Body of pancreas (tissue), 4 donors: ENCODE data around the gene DCLK2. TPM values are rescaled to one million over a fixed set of nuclear protein-coding genes. Genes with fewer than 3 reads are reported as not detected.

Experiments used
- ATAC-seq: fragments of 150-250 bp; one replicate; pipeline ENCODE4 v1.9.1; 2016
- DNase-seq, 4 donors: peaks; one replicate each; pipeline ENCODE4 v3.0.0-alpha.2; 2019
- H3K27ac ChIP-seq, 4 donors: fragments of 200-600 bp; sonication (generic); 1 replicate in 3 of 4; 2 replicates in 1 of 4; pipeline versions ENCODE4 v1.5.1 to v1.6.1; 2016 to 2019; ENCODE audit warnings: mild to moderate bottlenecking in 1 of 4, mixed read lengths in 1 of 4, moderate library complexity in 1 of 4
- H3K27me3 ChIP-seq, 2 donors: fragments of 200-600 bp; sonication (generic); one replicate each; pipeline ENCODE4 v1.6.0; 2016; ENCODE audit warnings: mild to moderate bottlenecking in 1 of 2
- H3K36me3 ChIP-seq, 2 donors: fragments of 200-600 bp; sonication (generic); replicated peaks in 1 of 2; 2 replicates each; pipeline ENCODE4 v1.5.1; 2016; ENCODE audit warnings: low read depth in 2 of 2; ENCODE audit not compliant: insufficient read depth in 1 of 2
- H3K4me1 ChIP-seq: fragments of 200-600 bp; sonication (generic); one replicate; pipeline ENCODE4 v1.6.0; 2016
- H3K4me3 ChIP-seq, 2 donors: fragments of 200-600 bp; sonication (generic); 1 replicate in 1 of 2; 2 replicates in 1 of 2; pipeline ENCODE4 v1.5.1; 2016 to 2019
- H3K9me3 ChIP-seq, 3 donors: fragments of 200-600 bp; sonication (generic); 1 replicate in 2 of 3; 2 replicates in 1 of 3; pipeline ENCODE4 v1.5.1; 2016
- POLR2A ChIP-seq, 3 donors: fragments of 450-650 bp; IDR thresholded peaks; one replicate each; pipeline ENCODE4 v1.6.1; 2016; ENCODE audit warnings: antibody characterized with exemption in 3 of 3, mild to moderate bottlenecking in 2 of 3
- WGBS, 2 donors: methylation state at CpG; one replicate each; pipeline ENCODE4 v1.1.5; 2017; 5-methylcytosine and 5-hydroxymethylcytosine counted together
- intact Hi-C: fragments of 100-400 bp; cut with DNase I; formaldehyde crosslinking; loops from one replicate; pipeline ENCODE4 v1.15.1; 2023
- total RNA-seq, 2 donors: library from RNA; depleted of rRNA; stranded (reverse); fragments of >200 nt; gene quantifications; one replicate each; pipeline ENCODE4 v1.1.0, GENCODE V29; 2016
- TF ChIP-seq, protein P1 (sequence below), 7 experiments: fragments of 450-650 bp in 4 of 7; fragments of 200-600 bp in 3 of 7; sonication (generic) in 3 of 7; IDR thresholded peaks; one replicate each; pipeline ENCODE4 v1.5.1; 2016 to 2019; ENCODE audit warnings: antibody characterized with exemption in 7 of 7

DCLK2 gene
- total RNA-seq, 2 donors from 2014 or later: 3.6 to 4.6 TPM

DNA sequence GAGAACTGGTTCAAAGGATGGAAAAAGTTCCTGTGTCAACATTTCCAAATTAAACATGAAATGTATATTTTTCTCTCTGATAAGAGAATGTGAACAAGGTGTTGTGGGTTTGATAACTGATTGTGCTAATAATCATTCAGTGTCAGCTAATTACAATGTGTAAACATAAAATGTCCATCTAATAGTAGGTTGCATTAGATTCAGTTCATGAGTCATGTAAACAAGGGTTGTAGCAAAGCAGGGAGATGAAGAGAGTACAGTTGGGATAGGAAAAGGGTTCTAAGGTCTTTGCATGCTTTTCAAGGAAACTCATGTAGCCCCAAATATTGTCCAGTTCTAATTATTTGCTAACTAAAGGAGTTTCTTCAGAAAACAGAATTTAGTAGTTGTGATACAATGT is 55.4 kb downstream of the DCLK2 start:
- Histone ChIP-seq H3K27ac (no peak overlapping the region), H3K4me3 (no peak overlapping the region), H3K36me3 (no peaks in the 10 kb centered on the region), H3K27me3 (no peaks in the 10 kb centered on the region), H3K4me1 (no peaks in the 10 kb centered on the region), H3K9me3 (no peaks in the 10 kb centered on the region)
- TF ChIP-seq, protein P1, sequence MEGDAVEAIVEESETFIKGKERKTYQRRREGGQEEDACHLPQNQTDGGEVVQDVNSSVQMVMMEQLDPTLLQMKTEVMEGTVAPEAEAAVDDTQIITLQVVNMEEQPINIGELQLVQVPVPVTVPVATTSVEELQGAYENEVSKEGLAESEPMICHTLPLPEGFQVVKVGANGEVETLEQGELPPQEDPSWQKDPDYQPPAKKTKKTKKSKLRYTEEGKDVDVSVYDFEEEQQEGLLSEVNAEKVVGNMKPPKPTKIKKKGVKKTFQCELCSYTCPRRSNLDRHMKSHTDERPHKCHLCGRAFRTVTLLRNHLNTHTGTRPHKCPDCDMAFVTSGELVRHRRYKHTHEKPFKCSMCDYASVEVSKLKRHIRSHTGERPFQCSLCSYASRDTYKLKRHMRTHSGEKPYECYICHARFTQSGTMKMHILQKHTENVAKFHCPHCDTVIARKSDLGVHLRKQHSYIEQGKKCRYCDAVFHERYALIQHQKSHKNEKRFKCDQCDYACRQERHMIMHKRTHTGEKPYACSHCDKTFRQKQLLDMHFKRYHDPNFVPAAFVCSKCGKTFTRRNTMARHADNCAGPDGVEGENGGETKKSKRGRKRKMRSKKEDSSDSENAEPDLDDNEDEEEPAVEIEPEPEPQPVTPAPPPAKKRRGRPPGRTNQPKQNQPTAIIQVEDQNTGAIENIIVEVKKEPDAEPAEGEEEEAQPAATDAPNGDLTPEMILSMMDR (IDR thresholded peaks at IDR 0.05): no peak
- TF ChIP-seq POLR2A (IDR thresholded peaks at IDR 0.05): no peak
- ATAC-seq: no peak
- intact Hi-C loops: no loop called here
- no peak for DNase-seq

GRCh38 chr4:150135134-150135772 is 57.0 kb downstream of the DCLK2 start:
- WGBS, 2 donors: 52 to 72% methylated on average over 4 of the region's 4 CpGs
- H3K9me3 ChIP-seq: no peaks in the 10 kb centered on the region
- intact Hi-C loops: no loop called here
- no peaks in the 10 kb centered on the region for H3K27me3 ChIP-seq
- DNase-seq: no peak
- TF ChIP-seq POLR2A (IDR thresholded peaks at IDR 0.05): no peak
- TF ChIP-seq, protein P1 (IDR thresholded peaks at IDR 0.05): no peak
- H3K27ac ChIP-seq: no peak overlapping the region
- H3K36me3 ChIP-seq: no peaks in the 10 kb centered on the region
- H3K4me1 ChIP-seq: no peaks in the 10 kb centered on the region
- ATAC-seq: no peak
- H3K4me3 ChIP-seq: no peak overlapping the region

DNA sequence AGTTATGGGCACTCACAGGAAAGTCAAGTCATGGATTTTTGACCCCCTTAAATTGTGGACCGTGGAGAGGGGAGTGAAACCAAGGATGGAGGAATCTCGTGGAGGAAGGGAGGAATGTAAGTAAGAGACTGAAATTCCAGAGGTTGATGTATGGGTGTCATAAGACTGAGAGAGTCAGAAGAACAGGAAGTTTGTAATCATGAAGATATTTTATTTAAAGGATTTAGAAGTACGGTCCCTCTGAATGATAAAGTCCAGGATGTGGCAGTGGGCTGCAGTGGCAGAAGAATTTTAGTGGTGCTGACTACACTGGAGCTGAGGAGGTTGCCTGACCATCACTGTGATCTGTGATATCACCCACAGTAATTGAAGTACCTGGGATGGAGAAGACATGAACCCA is 57.8 kb downstream of the DCLK2 start:
- no peak overlapping the region for H3K27ac ChIP-seq
- H3K9me3 ChIP-seq: no peaks in the 10 kb centered on the region
- H3K4me3 ChIP-seq: no peak overlapping the region
- intact Hi-C loops: no loop called here
- TF ChIP-seq POLR2A (IDR thresholded peaks at IDR 0.05): no peak
- TF ChIP-seq, protein P1 (IDR thresholded peaks at IDR 0.05): no peak
- DNase-seq (no peak), ATAC-seq (no peak)
- H3K4me1 ChIP-seq: no peaks in the 10 kb centered on the region
- H3K36me3 ChIP-seq: no peaks in the 10 kb centered on the region
- WGBS, 2 donors: 74 to 93% methylated on average over 3 of the region's 3 CpGs
- H3K27me3 ChIP-seq: no peaks in the 10 kb centered on the region

GRCh38 chr4:150136481-150136880 is 58.2 kb downstream of the DCLK2 start:
- Histone ChIP-seq H3K27me3 (no peaks in the 10 kb centered on the region), H3K9me3 (no peaks in the 10 kb centered on the region), H3K4me1 (no peaks in the 10 kb centered on the region), H3K36me3 (no peaks in the 10 kb centered on the region), H3K4me3 (no peak overlapping the region), H3K27ac (no peak overlapping the region)
- intact Hi-C loops: no loop called here
- TF ChIP-seq, protein P1 (IDR thresholded peaks at IDR 0.05): no peak
- TF ChIP-seq POLR2A (IDR thresholded peaks at IDR 0.05): no peak
- no peak for ATAC-seq
- DNase-seq: no peak

DNA sequence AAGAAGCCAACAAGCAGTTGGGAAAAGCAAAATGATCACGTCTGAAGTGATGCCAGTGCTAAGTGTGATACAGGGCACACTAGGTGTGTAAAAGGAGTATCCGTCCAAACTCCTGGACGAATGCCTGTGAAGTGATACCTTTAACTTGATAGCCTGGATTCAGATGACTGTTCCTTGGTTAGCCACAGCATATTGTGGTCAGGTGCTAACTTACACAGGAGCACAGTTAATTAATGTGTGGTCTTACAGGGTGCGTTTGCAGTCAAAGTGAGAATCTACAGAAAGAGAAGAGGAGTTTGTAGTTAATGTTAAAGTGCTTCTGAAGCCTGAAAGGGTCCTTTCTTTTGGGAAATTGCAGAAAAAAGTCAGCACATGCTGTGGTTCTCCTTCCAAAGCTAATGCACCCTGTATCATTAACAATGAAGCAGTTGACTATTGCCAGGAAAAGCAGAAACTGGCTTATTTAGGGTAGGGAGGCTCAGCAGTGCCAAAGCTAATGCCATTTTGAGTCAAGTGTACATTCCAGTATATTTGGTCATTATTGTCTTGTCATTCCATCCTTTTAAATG is 61.1 kb downstream of the DCLK2 start:
- Histone ChIP-seq H3K27me3 (no peaks in the 10 kb centered on the region), H3K4me1 (no peaks in the 10 kb centered on the region), H3K27ac (no peak overlapping the region), H3K4me3 (no peak overlapping the region), H3K9me3 (no peaks in the 10 kb centered on the region), H3K36me3 (no peaks in the 10 kb centered on the region)
- TF ChIP-seq, protein P1 (IDR thresholded peaks at IDR 0.05): no peak
- TF ChIP-seq POLR2A (IDR thresholded peaks at IDR 0.05): no peak
- WGBS, 2 donors: 80 to 81% methylated on average over 4 of the region's 4 CpGs
- intact Hi-C loops: no loop called here
- ATAC-seq: no peak
- DNase-seq: no peak
